Activated naive CD4-positive, alpha-beta T cell treated with anti-CD3 and anti-CD28 coated beads, Interleukin-2, amount 50 U/mL, for 24 hours (primary cell): ENCODE data around the gene SETD3.

Experiments
- H3K27ac Mint-ChIP-seq: one replicate; pipeline ENCODE4 v1.8.0; 2021; ENCODE audit warnings: mild to moderate bottlenecking, mixed read lengths
- H3K27me3 Mint-ChIP-seq: one replicate; pipeline ENCODE4 v1.8.0; 2021; ENCODE audit warnings: mixed read lengths
- H3K36me3 Mint-ChIP-seq: one replicate; pipeline ENCODE4 v1.8.0; 2021; ENCODE audit warnings: mixed read lengths
- H3K4me1 Mint-ChIP-seq: one replicate; pipeline ENCODE4 v1.8.0; 2021; ENCODE audit warnings: mixed read lengths
- H3K4me3 Mint-ChIP-seq: one replicate; pipeline ENCODE4 v1.8.0; 2021; ENCODE audit warnings: mild to moderate bottlenecking, mixed read lengths
- H3K9me3 Mint-ChIP-seq: one replicate; pipeline ENCODE4 v1.8.0; 2021; ENCODE audit warnings: mixed read lengths

The SETD3 gene

GRCh38 chr14:99430491-99430890 lies 50.2 kb downstream of the SETD3 start:
- no peaks in the 10 kb centered on the region for H3K27me3 Mint-ChIP-seq
- no peak overlapping the region for H3K4me3 Mint-ChIP-seq
- H3K27ac Mint-ChIP-seq, result no peak overlapping the region

GRCh38 chr14:99427632-99428300 lies 52.9 kb downstream of the SETD3 start:
- Mint-ChIP-seq H3K4me3 (no peak overlapping the region), H3K27ac (no peak overlapping the region), H3K27me3 (no peaks in the 10 kb centered on the region), H3K36me3 (peaks cover 35% of the 10 kb centered on the region), H3K4me1 (peaks cover 32% of the 10 kb centered on the region), H3K9me3 (no peaks in the 10 kb centered on the region)

More at GRCh38 chr14:99430491-99430890, 50.2 kb downstream of the SETD3 start:
- H3K36me3 Mint-ChIP-seq, result peaks cover 38% of the 10 kb centered on the region
- H3K9me3 Mint-ChIP-seq, result no peaks in the 10 kb centered on the region
- H3K4me1 Mint-ChIP-seq, result peaks cover 24% of the 10 kb centered on the region

GRCh38 chr14:99426813-99427346 lies 53.8 kb downstream of the SETD3 start:
- Mint-ChIP-seq H3K27me3 (no peaks in the 10 kb centered on the region), H3K9me3 (no peaks in the 10 kb centered on the region), H3K4me3 (no peak overlapping the region), H3K36me3 (peaks cover 30% of the 10 kb centered on the region), H3K27ac (no peak overlapping the region), H3K4me1 (peaks cover 32% of the 10 kb centered on the region)

- H3K27ac Mint-ChIP-seq, result no peak overlapping the region
- H3K4me1 Mint-ChIP-seq, result peaks cover 33% of the 10 kb centered on the region
- peaks cover 30% of the 10 kb centered on the region for H3K36me3 Mint-ChIP-seq
These were observed 54.4 kb downstream of the SETD3 start for GRCh38 chr14:99426265-99426664.

GRCh38 chr14:99425272-99425681 lies 55.4 kb downstream of the SETD3 start:
- peaks cover 24% of the 10 kb centered on the region for H3K36me3 Mint-ChIP-seq
- no peak overlapping the region for H3K27ac Mint-ChIP-seq
- no peak overlapping the region for H3K4me3 Mint-ChIP-seq
- peaks cover 32% of the 10 kb centered on the region for H3K4me1 Mint-ChIP-seq
- H3K9me3 Mint-ChIP-seq, result no peaks in the 10 kb centered on the region
- no peaks in the 10 kb centered on the region for H3K27me3 Mint-ChIP-seq

More at GRCh38 chr14:99426265-99426664, 54.4 kb downstream of the SETD3 start:
- H3K9me3 Mint-ChIP-seq, result no peaks in the 10 kb centered on the region
- no peak overlapping the region for H3K4me3 Mint-ChIP-seq
- H3K27me3 Mint-ChIP-seq, result no peaks in the 10 kb centered on the region

- peak overlapping the region; percentile 53 for H3K27ac Mint-ChIP-seq
- H3K27me3 Mint-ChIP-seq, result no peaks in the 10 kb centered on the region
- H3K4me3 Mint-ChIP-seq, result no peak overlapping the region
- no peaks in the 10 kb centered on the region for H3K9me3 Mint-ChIP-seq
- H3K4me1 Mint-ChIP-seq, result peaks cover 32% of the 10 kb centered on the region
- H3K36me3 Mint-ChIP-seq, result peaks cover 19% of the 10 kb centered on the region
These were observed 56.3 kb downstream of the SETD3 start for GRCh38 chr14:99424306-99424877.

GRCh38 chr14:99423434-99423833 lies 57.2 kb downstream of the SETD3 start:
- H3K4me1 Mint-ChIP-seq, result peaks cover 36% of the 10 kb centered on the region
- H3K36me3 Mint-ChIP-seq, result peaks cover 9% of the 10 kb centered on the region
- H3K4me3 Mint-ChIP-seq, result no peak overlapping the region
- no peaks in the 10 kb centered on the region for H3K27me3 Mint-ChIP-seq
- no peaks in the 10 kb centered on the region for H3K9me3 Mint-ChIP-seq
- no peak overlapping the region for H3K27ac Mint-ChIP-seq

GRCh38 chr14:99422228-99423010 lies 58.2 kb downstream of the SETD3 start:
- no peaks in the 10 kb centered on the region for H3K9me3 Mint-ChIP-seq
- peaks cover 30% of the 10 kb centered on the region for H3K4me1 Mint-ChIP-seq
- no peaks in the 10 kb centered on the region for H3K36me3 Mint-ChIP-seq
- H3K27me3 Mint-ChIP-seq, result no peaks in the 10 kb centered on the region
- H3K27ac Mint-ChIP-seq, result no peak overlapping the region
- H3K4me3 Mint-ChIP-seq, result no peak overlapping the region

- peaks cover 26% of the 10 kb centered on the region for H3K4me1 Mint-ChIP-seq
- no peaks in the 10 kb centered on the region for H3K9me3 Mint-ChIP-seq
- H3K27ac Mint-ChIP-seq, result peak overlapping the region; percentile 15
- H3K27me3 Mint-ChIP-seq, result no peaks in the 10 kb centered on the region
- H3K36me3 Mint-ChIP-seq, result no peaks in the 10 kb centered on the region
- H3K4me3 Mint-ChIP-seq, result no peak overlapping the region
These were observed 59.9 kb downstream of the SETD3 start for GRCh38 chr14:99420711-99421110.

GRCh38 chr14:99419905-99420304 lies 60.8 kb downstream of the SETD3 start:
- H3K4me3 Mint-ChIP-seq, result no peak overlapping the region
- H3K9me3 Mint-ChIP-seq, result no peaks in the 10 kb centered on the region
- no peaks in the 10 kb centered on the region for H3K36me3 Mint-ChIP-seq
- H3K27me3 Mint-ChIP-seq, result no peaks in the 10 kb centered on the region
- H3K27ac Mint-ChIP-seq, result no peak overlapping the region
- H3K4me1 Mint-ChIP-seq, result peaks cover 34% of the 10 kb centered on the region

- no peak overlapping the region for H3K27ac Mint-ChIP-seq
- H3K4me3 Mint-ChIP-seq, result no peak overlapping the region
- H3K9me3 Mint-ChIP-seq, result no peaks in the 10 kb centered on the region
These were observed 62.4 kb downstream of the SETD3 start for GRCh38 chr14:99418242-99418641.

GRCh38 chr14:99416909-99417308 lies 63.8 kb downstream of the SETD3 start:
- peaks cover 2% of the 10 kb centered on the region for H3K36me3 Mint-ChIP-seq
- no peak overlapping the region for H3K27ac Mint-ChIP-seq
- H3K4me3 Mint-ChIP-seq, result no peak overlapping the region

More at GRCh38 chr14:99418242-99418641, 62.4 kb downstream of the SETD3 start:
- Mint-ChIP-seq H3K27me3 (no peaks in the 10 kb centered on the region), H3K4me1 (peaks cover 22% of the 10 kb centered on the region), H3K36me3 (no peaks in the 10 kb centered on the region)

GRCh38 chr14:99415496-99416281 lies 65.0 kb downstream of the SETD3 start:
- no peaks in the 10 kb centered on the region for H3K27me3 Mint-ChIP-seq
- H3K36me3 Mint-ChIP-seq, result peaks cover 2% of the 10 kb centered on the region
- no peaks in the 10 kb centered on the region for H3K9me3 Mint-ChIP-seq
- H3K27ac Mint-ChIP-seq, result peak overlapping the region; percentile 52
- peaks cover 25% of the 10 kb centered on the region for H3K4me1 Mint-ChIP-seq
- H3K4me3 Mint-ChIP-seq, result no peak overlapping the region

More at GRCh38 chr14:99416909-99417308, 63.8 kb downstream of the SETD3 start:
- Mint-ChIP-seq H3K4me1 (peaks cover 30% of the 10 kb centered on the region), H3K9me3 (no peaks in the 10 kb centered on the region), H3K27me3 (no peaks in the 10 kb centered on the region)

GRCh38 chr14:99413911-99414310 lies 66.7 kb downstream of the SETD3 start:
- H3K27ac Mint-ChIP-seq, result no peak overlapping the region
- no peaks in the 10 kb centered on the region for H3K27me3 Mint-ChIP-seq
- peaks cover 21% of the 10 kb centered on the region for H3K4me1 Mint-ChIP-seq
- H3K4me3 Mint-ChIP-seq, result no peak overlapping the region
- peaks cover 7% of the 10 kb centered on the region for H3K36me3 Mint-ChIP-seq
- no peaks in the 10 kb centered on the region for H3K9me3 Mint-ChIP-seq

- peaks cover 17% of the 10 kb centered on the region for H3K4me1 Mint-ChIP-seq
- no peaks in the 10 kb centered on the region for H3K27me3 Mint-ChIP-seq
- H3K4me3 Mint-ChIP-seq, result no peak overlapping the region
- peaks cover 9% of the 10 kb centered on the region for H3K36me3 Mint-ChIP-seq
- H3K27ac Mint-ChIP-seq, result no peak overlapping the region
- H3K9me3 Mint-ChIP-seq, result no peaks in the 10 kb centered on the region
These were observed 67.5 kb downstream of the SETD3 start for GRCh38 chr14:99413172-99413571.
